ENCODE data around the gene FASLG. TPM values are rescaled to one million over a fixed set of nuclear protein-coding genes. Genes with fewer than 3 reads are reported as not detected.
"Not testable (repeated sequence)": the region's sequence is repeated elsewhere in the genome, so short reads cannot be mapped to it uniquely, and the experiment has no call there.

Gene FASLG
- total RNA-seq, 1 experiment from 2014 or later, result not detected

- H3K4me3 Mint-ChIP-seq, result no peak overlapping the region
- H3K36me3 Mint-ChIP-seq, result peaks cover 55% of the 10 kb centered on the region
- peaks cover 66% of the 10 kb centered on the region for H3K9me3 Mint-ChIP-seq
- ATAC-seq, result no peak
- peaks cover 9% of the 10 kb centered on the region for H3K4me1 Mint-ChIP-seq
- POLR2A ChIA-PET, result no interaction called here
- H3K27me3 Mint-ChIP-seq (ENCODE audit: low read depth), result no peaks in the 10 kb centered on the region; the same call in 1 of the 2 replicates
- CTCF ChIA-PET, result no interaction called here
- DNase-seq (ENCODE audit: low spot score), result no peak
- H3K27ac Mint-ChIP-seq, result no peak overlapping the region
- TF ChIP-seq ZNF423 (CRISPR knock-in tag; IDR thresholded peaks at IDR 0.05), result no peak
- TF ChIP-seq ETV6 (CRISPR knock-in tag; IDR thresholded peaks at IDR 0.05), result no peak
- no peak for TF ChIP-seq TEAD4 (CRISPR knock-in tag; IDR thresholded peaks at IDR 0.05)
- no peak for TF ChIP-seq ZNF671 (CRISPR knock-in tag; IDR thresholded peaks at IDR 0.05)
- TF ChIP-seq, protein P1, sequence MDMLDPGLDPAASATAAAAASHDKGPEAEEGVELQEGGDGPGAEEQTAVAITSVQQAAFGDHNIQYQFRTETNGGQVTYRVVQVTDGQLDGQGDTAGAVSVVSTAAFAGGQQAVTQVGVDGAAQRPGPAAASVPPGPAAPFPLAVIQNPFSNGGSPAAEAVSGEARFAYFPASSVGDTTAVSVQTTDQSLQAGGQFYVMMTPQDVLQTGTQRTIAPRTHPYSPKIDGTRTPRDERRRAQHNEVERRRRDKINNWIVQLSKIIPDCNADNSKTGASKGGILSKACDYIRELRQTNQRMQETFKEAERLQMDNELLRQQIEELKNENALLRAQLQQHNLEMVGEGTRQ (CRISPR knock-in tag; IDR thresholded peaks at IDR 0.05), result no peak
- no peak for TF ChIP-seq CTCF (IDR thresholded peaks at IDR 0.05)
Observed at GRCh38 chr1:172616195-172616594, 42.7 kb upstream of the FASLG start.

DNA sequence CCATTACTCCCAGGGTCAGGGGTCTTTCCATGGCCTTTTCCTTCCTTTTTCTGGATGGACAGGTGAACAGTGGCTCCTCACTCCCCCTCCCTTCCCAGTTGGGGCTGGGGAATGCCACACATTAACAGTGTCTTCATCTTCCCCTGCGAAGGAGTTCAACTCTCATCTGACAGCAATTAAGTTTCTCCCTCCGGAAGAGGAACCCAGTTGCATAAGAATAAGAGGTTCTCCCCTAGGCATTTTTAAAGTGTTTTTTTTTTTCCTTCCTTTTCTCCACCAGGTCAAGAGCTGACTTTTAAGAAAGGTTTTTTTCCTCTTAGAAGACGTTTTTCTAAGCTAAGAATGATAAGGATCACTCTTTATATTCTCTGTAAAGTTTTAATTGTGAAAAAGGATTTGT lies 42.3 kb upstream of the FASLG start:
- no peak for ATAC-seq
- H3K9me3 Mint-ChIP-seq, result peaks cover 71% of the 10 kb centered on the region
- H3K27ac Mint-ChIP-seq, result no peak overlapping the region
- no peak overlapping the region for H3K4me3 Mint-ChIP-seq
- ChIA-PET CTCF (no interaction called here), POLR2A (no interaction called here)
- H3K4me1 Mint-ChIP-seq, result peaks cover 9% of the 10 kb centered on the region
- peaks cover 55% of the 10 kb centered on the region for H3K36me3 Mint-ChIP-seq
- H3K27me3 Mint-ChIP-seq (ENCODE audit: low read depth), result peaks cover 2% of the 10 kb centered on the region
- no peak for DNase-seq (ENCODE audit: low spot score)
- no peak for TF ChIP-seq JAZF1 (CRISPR knock-in tag; IDR thresholded peaks at IDR 0.05)
- TF ChIP-seq SP1 (CRISPR knock-in tag; conservative IDR thresholded peaks at IDR 0.05), result no peak
- no peak for TF ChIP-seq ZNF425 (CRISPR knock-in tag; conservative IDR thresholded peaks at IDR 0.05)
- TF ChIP-seq SMAD3 (CRISPR knock-in tag; IDR thresholded peaks at IDR 0.05; ENCODE audit: borderline replicate concordance), result no peak
- no peak for TF ChIP-seq MXD4 (CRISPR knock-in tag; IDR thresholded peaks at IDR 0.05; ENCODE audit: borderline replicate concordance)
- TF ChIP-seq JUN (CRISPR knock-in tag; IDR thresholded peaks at IDR 0.05), result no peak
- TF ChIP-seq PREB (CRISPR knock-in tag; IDR thresholded peaks at IDR 0.05; ENCODE audit: borderline replicate concordance), result no peak
- TF ChIP-seq NFE2L1 (CRISPR knock-in tag; IDR thresholded peaks at IDR 0.05), result no peak
- TF ChIP-seq, protein P2, sequence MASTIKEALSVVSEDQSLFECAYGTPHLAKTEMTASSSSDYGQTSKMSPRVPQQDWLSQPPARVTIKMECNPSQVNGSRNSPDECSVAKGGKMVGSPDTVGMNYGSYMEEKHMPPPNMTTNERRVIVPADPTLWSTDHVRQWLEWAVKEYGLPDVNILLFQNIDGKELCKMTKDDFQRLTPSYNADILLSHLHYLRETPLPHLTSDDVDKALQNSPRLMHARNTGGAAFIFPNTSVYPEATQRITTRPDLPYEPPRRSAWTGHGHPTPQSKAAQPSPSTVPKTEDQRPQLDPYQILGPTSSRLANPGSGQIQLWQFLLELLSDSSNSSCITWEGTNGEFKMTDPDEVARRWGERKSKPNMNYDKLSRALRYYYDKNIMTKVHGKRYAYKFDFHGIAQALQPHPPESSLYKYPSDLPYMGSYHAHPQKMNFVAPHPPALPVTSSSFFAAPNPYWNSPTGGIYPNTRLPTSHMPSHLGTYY (CRISPR knock-in tag; IDR thresholded peaks at IDR 0.05), result no peak
- TF ChIP-seq ZNF512 (CRISPR knock-in tag; IDR thresholded peaks at IDR 0.05; ENCODE audit: borderline replicate concordance), result no peak
- TF ChIP-seq ATF6 (CRISPR knock-in tag; IDR thresholded peaks at IDR 0.05), result no peak
- TF ChIP-seq ZNF263 (CRISPR knock-in tag; IDR thresholded peaks at IDR 0.05; ENCODE audit: low read depth), result no peak

- POLR2A ChIA-PET; H3K27me3 Mint-ChIP-seq (ENCODE audit: low read depth); H3K27ac Mint-ChIP-seq; CTCF ChIA-PET; DNase-seq (ENCODE audit: low spot score); H3K4me3 Mint-ChIP-seq; ATAC-seq; H3K4me1 Mint-ChIP-seq: not testable (repeated sequence)
- Mint-ChIP-seq H3K36me3 (peaks cover 65% of the 10 kb centered on the region), H3K9me3 (peaks cover 79% of the 10 kb centered on the region)
Observed at GRCh38 chr1:172620603-172621002, 38.3 kb upstream of the FASLG start.

All from WTC11 (cell line).